ENCODE measurements around the gene ECHDC3. TPM values are rescaled to one million over a fixed set of nuclear protein-coding genes. Genes with fewer than 3 reads are reported as not detected.

ECHDC3 gene
- polyA plus RNA-seq, 1 of the 3 experiments (the other 2 are of a cell fraction): 13.5 TPM

DNA sequence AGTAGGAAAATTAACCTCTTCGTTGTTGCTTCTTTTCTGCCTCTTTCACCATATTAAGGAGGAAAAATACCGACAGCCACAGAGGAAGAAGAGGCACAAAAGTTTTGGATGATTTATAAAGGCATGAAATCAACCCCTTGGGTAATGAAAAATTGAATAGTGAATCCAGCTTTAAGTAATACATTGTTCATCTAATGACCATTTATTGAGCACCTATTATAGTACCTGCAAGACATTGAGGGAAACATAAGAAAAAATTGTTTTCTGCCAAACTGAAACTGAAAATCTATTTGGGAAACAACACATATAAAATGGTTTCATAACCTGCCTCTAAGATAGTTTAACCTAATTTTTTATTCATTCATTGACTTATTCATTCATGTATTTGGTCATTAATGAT lies 8.2 kb downstream of the ECHDC3 start:
- DNase-seq: no peak
- WGBS (ENCODE audit: low lambda C conversion rate): 91% methylated on average over 2 of the region's 2 CpGs
- H2AFZ ChIP-seq (ENCODE audit: low read depth): no peak overlapping the region
- POLR2A ChIA-PET: no interaction called here
- no peaks in the 10 kb centered on the region for H3K27me3 ChIP-seq (ENCODE audit: insufficient read depth)
- H3K9ac ChIP-seq: no peak overlapping the region
- H4K20me1 ChIP-seq (ENCODE audit: insufficient read depth): no peaks in the 10 kb centered on the region
- H3K4me2 ChIP-seq: no peak overlapping the region
- CTCF ChIA-PET: no interaction called here
- no peak overlapping the region for H3K27ac ChIP-seq (ENCODE audit: low read depth in 2 of 2, low read length in 1 of 2)
- H3K9me3 ChIP-seq: no peaks in the 10 kb centered on the region
- no peaks in the 10 kb centered on the region for H3K9me2 ChIP-seq
- TF ChIP-seq GATA2 (CRISPR knock-in tag; IDR thresholded peaks at IDR 0.05): no peak
- no peak for TF ChIP-seq FOXJ3 (CRISPR knock-in tag; IDR thresholded peaks at IDR 0.05)
- TF ChIP-seq TCF12 (IDR thresholded peaks at IDR 0.05): no peak
- no peak for TF ChIP-seq FOSL2 (IDR thresholded peaks at IDR 0.05; ENCODE audit: borderline replicate concordance, low read depth)
- TF ChIP-seq, protein P1, sequence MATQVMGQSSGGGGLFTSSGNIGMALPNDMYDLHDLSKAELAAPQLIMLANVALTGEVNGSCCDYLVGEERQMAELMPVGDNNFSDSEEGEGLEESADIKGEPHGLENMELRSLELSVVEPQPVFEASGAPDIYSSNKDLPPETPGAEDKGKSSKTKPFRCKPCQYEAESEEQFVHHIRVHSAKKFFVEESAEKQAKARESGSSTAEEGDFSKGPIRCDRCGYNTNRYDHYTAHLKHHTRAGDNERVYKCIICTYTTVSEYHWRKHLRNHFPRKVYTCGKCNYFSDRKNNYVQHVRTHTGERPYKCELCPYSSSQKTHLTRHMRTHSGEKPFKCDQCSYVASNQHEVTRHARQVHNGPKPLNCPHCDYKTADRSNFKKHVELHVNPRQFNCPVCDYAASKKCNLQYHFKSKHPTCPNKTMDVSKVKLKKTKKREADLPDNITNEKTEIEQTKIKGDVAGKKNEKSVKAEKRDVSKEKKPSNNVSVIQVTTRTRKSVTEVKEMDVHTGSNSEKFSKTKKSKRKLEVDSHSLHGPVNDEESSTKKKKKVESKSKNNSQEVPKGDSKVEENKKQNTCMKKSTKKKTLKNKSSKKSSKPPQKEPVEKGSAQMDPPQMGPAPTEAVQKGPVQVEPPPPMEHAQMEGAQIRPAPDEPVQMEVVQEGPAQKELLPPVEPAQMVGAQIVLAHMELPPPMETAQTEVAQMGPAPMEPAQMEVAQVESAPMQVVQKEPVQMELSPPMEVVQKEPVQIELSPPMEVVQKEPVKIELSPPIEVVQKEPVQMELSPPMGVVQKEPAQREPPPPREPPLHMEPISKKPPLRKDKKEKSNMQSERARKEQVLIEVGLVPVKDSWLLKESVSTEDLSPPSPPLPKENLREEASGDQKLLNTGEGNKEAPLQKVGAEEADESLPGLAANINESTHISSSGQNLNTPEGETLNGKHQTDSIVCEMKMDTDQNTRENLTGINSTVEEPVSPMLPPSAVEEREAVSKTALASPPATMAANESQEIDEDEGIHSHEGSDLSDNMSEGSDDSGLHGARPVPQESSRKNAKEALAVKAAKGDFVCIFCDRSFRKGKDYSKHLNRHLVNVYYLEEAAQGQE (IDR thresholded peaks at IDR 0.05; ENCODE audit: low read depth, low read length): no peak
- TF ChIP-seq RXRA (IDR thresholded peaks at IDR 0.05; ENCODE audit: borderline replicate concordance, low read depth): no peak
- TF ChIP-seq, protein P2, sequence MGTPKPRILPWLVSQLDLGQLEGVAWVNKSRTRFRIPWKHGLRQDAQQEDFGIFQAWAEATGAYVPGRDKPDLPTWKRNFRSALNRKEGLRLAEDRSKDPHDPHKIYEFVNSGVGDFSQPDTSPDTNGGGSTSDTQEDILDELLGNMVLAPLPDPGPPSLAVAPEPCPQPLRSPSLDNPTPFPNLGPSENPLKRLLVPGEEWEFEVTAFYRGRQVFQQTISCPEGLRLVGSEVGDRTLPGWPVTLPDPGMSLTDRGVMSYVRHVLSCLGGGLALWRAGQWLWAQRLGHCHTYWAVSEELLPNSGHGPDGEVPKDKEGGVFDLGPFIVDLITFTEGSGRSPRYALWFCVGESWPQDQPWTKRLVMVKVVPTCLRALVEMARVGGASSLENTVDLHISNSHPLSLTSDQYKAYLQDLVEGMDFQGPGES (IDR thresholded peaks at IDR 0.05; ENCODE audit: low read depth, low read length): no peak
- no peak for TF ChIP-seq JUND (IDR thresholded peaks at IDR 0.05)
- no peak for TF ChIP-seq FOXM1 (IDR thresholded peaks at IDR 0.05; ENCODE audit: low read depth)
- no peak for TF ChIP-seq MEF2A (IDR thresholded peaks at IDR 0.05; ENCODE audit: borderline replicate concordance, low read depth)
- TF ChIP-seq, protein P3, sequence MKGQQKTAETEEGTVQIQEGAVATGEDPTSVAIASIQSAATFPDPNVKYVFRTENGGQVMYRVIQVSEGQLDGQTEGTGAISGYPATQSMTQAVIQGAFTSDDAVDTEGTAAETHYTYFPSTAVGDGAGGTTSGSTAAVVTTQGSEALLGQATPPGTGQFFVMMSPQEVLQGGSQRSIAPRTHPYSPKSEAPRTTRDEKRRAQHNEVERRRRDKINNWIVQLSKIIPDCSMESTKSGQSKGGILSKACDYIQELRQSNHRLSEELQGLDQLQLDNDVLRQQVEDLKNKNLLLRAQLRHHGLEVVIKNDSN (IDR thresholded peaks at IDR 0.05; ENCODE audit: borderline replicate concordance, low read depth): no peak
- TF ChIP-seq MXI1 (IDR thresholded peaks at IDR 0.05; ENCODE audit: low read depth, low read length): no peak
- TF ChIP-seq, protein P4, sequence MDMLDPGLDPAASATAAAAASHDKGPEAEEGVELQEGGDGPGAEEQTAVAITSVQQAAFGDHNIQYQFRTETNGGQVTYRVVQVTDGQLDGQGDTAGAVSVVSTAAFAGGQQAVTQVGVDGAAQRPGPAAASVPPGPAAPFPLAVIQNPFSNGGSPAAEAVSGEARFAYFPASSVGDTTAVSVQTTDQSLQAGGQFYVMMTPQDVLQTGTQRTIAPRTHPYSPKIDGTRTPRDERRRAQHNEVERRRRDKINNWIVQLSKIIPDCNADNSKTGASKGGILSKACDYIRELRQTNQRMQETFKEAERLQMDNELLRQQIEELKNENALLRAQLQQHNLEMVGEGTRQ (IDR thresholded peaks at IDR 0.05; ENCODE audit: borderline replicate concordance, low read depth, low read length): no peak
- TF ChIP-seq RFX5 (IDR thresholded peaks at IDR 0.05; ENCODE audit: low read length): no peak
- no peak for TF ChIP-seq TAF1 (IDR thresholded peaks at IDR 0.05; ENCODE audit: borderline replicate concordance, low read depth, low read length)
- no peak for TF ChIP-seq SMC3 (IDR thresholded peaks at IDR 0.05; ENCODE audit: low read depth, low read length)
- TF ChIP-seq, protein P5, sequence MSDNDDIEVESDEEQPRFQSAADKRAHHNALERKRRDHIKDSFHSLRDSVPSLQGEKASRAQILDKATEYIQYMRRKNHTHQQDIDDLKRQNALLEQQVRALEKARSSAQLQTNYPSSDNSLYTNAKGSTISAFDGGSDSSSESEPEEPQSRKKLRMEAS (IDR thresholded peaks at IDR 0.05; ENCODE audit: low read depth): no peak
- no peak overlapping the region for H3K4me3 ChIP-seq (ENCODE audit: low read depth in 2 of 2, low read length in 1 of 2)
- no peaks in the 10 kb centered on the region for H3K79me2 ChIP-seq (ENCODE audit: insufficient read depth)
- H3K36me3 ChIP-seq (replicated peaks in 1 of 2; ENCODE audit: control insufficient read depth in 1 of 2, insufficient read depth in 2 of 2, low read length in 1 of 2): peaks cover 0 to 6% of the 10 kb centered on the region in 2 experiments
- H3F3A ChIP-seq (replicated peaks; ENCODE audit: insufficient read depth): no peaks in the 10 kb centered on the region
- peaks cover 0 to 3% of the 10 kb centered on the region in 2 experiments; a peak in 1 of 4 replicates for H3K4me1 ChIP-seq (ENCODE audit: control insufficient read depth in 1 of 2, insufficient read depth in 2 of 2, low read depth in 1 of 2, low read length in 1 of 2)

All from SK-N-SH (cell line).